GM12872 (cell line): ENCODE data around the gene KRTAP4-4.
"Not testable (repeated sequence)": the region's sequence is repeated elsewhere in the genome, so short reads cannot be mapped to it uniquely, and the experiment has no call there.

Source experiments
- CTCF ChIP-seq: IDR thresholded peaks from 3 replicates; pipeline ENCODE4 v1.5.1; 2011; ENCODE audit warnings: low read depth, mild to moderate bottlenecking, low read length, moderate library complexity; ENCODE audit not compliant: insufficient read depth

KRTAP4-4 gene

GRCh38 chr17:41126412-41126811 lies 34.1 kb downstream of the KRTAP4-4 start:
- no peak for TF ChIP-seq CTCF

- no peak for TF ChIP-seq CTCF
Observed at GRCh38 chr17:41125064-41125463, 35.5 kb downstream of the KRTAP4-4 start.

GRCh38 chr17:41123991-41124371 lies 36.6 kb downstream of the KRTAP4-4 start, which contains the start of gene KRTAP4-12:
Gene KRTAP4-12 (minus strand): TSS chr17:41124182. CDS start chr17:41124122, 60 bp downstream.
- TF ChIP-seq CTCF = not testable (repeated sequence)

- TF ChIP-seq CTCF = no peak
Observed at GRCh38 chr17:41121742-41122141, 38.8 kb downstream of the KRTAP4-4 start.

- no peak for TF ChIP-seq CTCF
Observed at GRCh38 chr17:41118721-41119120, 41.8 kb downstream of the KRTAP4-4 start.

GRCh38 chr17:41117846-41118386 lies 42.6 kb downstream of the KRTAP4-4 start, which contains the start of gene KRTAP4-11:
Gene KRTAP4-11 (minus strand): TSS chr17:41118373. CDS start chr17:41118315, 58 bp downstream.
- TF ChIP-seq CTCF = not testable (repeated sequence)

GRCh38 chr17:41116297-41116696 lies 44.3 kb downstream of the KRTAP4-4 start:
- TF ChIP-seq CTCF = no peak
